Stimulated activated CD8-positive, alpha-beta memory T cell treated with anti-CD3 and anti-CD28 coated beads, Interleukin-4, amount 100 ng/mL, for 24 hours (primary cell): ENCODE measurements around the gene DGCR6L.
"Not testable (repeated sequence)": the region's sequence is repeated elsewhere in the genome, so short reads cannot be mapped to it uniquely, and the experiment has no call there.

Experiments
- DNase-seq: peaks from one replicate; pipeline ENCODE4 v3.0.0-alpha.2; 2020; ENCODE audit warnings: low read depth

The DGCR6L gene

DNA sequence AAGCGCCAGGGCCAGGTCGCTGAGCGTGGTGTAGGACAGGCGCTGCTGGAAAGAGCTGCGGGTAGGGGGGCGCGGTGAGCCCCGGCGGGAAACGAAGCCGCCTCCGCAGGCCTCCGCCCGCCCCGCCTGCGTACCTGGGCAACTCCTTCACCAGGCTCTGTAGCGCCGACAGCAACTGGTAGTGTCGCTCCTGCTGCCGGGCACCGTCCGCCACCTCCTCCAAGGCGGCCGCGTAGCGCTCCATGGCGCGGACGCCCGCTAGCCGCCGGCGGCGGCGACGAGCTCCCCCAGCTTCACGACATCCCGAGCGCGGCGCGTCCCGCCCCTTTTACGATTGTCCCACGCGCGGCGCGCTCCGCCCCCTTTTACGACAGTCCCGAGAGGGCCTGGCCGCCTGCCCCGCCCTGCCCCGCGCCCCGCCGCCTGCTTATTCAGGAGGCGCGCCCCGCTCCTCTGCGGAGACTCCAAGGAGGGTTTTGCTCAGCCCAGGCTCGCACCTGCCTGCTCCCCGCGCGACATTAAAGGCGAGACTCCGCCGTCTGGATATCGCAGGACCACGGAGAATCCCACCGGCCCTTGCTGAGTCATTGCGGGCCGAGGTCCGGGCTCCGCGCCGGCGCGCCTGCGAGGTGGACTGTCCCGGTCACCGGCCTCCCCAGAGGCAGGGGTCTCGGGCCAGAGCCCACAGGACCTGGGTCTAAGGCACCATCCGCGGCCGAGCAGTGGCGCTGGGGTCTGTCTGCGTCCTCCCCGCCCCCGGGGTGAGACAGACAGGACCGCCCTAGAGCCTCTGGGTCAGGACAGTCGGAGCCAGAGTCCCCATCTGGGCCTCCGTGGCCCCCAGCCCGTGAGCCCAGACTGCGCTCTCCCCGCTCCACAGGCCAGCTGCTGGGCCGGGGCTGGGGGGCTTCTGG is at the start of gene DGCR6L:
Gene DGCR6L (minus strand): TSS at position 316 of the 914 bp plus-strand sequence. CDS start 72 bp downstream, at position 244.
- DNase-seq = peak; percentile 95

DNA sequence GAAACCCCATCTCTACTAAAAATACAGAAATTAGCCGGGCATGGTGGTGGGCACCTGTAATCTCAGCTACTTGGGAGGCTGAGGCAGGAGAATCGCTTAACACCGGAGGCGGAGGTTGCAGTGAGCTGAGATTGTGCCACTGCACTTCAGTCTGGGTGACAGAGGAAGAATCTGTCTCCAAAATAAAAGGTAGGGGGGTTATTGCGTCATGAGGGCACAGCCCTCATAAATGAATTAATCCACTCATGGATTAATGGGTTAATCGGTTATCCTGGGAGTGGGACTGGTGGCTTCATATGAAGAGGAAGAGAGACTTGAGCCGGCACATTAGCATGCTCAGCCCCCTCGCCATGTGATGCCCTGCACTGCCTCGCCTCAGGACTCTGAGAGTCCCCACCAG is 49.0 kb upstream of the DGCR6L start:
- not testable (repeated sequence) for DNase-seq

- DNase-seq = not testable (repeated sequence)
Measured at GRCh38 chr22:20366841-20367240, 47.0 kb upstream of the DGCR6L start.

DNA sequence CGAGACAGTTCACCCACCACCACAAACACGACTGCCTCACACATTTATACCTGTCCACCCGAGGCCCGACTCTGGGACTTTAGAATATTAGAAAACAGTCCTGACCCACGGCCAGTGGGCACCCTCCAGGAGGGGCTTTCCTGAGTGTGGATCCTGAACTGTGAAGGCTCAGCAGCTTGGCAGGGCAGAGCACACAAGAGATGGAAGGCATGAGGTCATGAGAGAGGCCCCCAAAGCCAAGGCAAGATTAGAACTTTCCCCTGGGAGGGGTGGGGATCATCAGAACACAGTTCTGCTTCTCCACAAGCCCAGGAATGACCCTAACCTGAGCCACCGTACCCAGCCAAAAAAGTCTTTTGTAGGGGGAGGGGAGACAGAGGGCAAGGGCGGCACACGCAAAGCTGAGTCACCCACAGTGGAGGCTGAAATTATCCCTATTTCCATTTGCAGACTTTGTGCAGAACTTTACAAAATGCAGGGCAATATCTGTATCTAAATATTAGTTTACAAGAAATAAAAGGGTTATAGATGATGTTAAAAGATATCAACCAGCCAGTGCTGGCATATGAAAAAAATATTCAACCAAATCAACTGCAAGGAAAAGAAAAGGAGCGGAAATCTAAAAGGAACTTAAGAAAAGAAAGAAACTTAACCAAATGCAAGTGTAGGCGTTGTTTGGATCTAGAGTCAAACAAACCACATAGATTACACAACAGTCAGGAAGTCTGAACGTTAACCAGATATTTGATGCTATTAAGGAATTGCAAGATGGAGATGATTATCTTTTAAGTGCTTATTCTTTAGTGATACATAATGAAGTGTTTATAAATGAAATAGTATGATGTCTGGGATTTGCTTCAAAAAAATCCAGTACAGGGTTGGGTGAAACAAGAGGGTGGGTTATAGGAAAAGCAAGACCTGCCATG is 44.7 kb upstream of the DGCR6L start:
- not testable (repeated sequence) for DNase-seq

- DNase-seq = not testable (repeated sequence)
Measured at GRCh38 chr22:20362403-20362802, 42.5 kb upstream of the DGCR6L start.

- not testable (repeated sequence) for DNase-seq
Measured at GRCh38 chr22:20361752-20362229, 41.9 kb upstream of the DGCR6L start.

- DNase-seq = not testable (repeated sequence)
Measured at GRCh38 chr22:20360866-20361751, 41.2 kb upstream of the DGCR6L start.

DNA sequence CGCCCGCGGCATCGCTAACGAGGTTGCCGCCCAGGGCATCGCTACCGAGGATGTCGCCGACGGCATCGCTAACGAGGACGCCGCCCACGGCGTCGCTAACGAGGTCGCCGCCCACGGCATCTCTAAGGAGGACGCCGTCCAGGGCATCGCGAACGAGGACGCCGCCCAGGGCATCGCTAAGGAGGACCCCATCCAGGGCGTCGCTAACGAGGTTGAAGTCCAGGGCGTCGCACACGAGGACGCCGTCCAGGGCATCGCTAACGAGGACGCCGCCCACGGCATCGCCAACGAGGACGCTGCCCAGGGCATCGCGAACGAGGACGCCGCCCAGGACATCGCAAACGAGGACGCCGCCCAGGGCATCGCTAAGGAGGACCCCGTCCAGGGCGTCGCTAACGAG is 40.4 kb upstream of the DGCR6L start:
- not testable (repeated sequence) for DNase-seq

DNA sequence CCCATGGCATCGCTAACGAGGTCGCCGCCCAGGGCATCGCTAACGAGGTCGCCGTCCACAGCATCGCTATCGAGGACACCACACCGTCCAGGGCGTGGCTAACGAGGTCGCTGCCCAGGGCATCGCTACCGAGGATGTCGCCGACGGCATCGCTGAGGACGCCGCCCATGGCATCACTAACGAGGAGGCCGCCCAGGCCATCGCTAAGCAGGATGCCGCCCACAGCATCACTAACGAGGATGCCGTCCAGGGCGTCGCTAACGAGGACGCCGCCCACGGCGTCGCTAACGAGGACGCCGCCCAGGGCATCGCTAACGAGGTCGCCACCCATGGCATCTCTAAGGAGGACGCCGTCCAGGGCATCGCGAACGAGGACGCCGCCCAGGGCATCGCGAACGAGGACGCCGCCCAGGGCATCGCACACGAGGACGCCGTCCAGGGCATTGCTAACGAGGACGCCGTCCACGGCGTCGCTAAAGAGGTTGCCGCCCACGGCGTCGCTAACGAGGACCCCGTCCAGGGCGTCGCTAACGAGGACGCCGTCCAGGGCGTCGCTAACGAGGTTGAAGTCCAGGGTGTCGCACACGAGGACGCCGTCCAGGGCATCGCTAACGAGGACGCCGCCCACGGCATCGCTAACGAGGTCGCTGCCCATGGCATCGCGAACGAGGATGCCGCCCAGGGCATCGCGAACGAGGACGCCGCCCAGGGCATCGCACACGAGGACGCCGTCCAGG is 38.8 kb upstream of the DGCR6L start:
- not testable (repeated sequence) for DNase-seq

GRCh38 chr22:20357967-20358366 is 38.1 kb upstream of the DGCR6L start:
- not testable (repeated sequence) for DNase-seq

DNA sequence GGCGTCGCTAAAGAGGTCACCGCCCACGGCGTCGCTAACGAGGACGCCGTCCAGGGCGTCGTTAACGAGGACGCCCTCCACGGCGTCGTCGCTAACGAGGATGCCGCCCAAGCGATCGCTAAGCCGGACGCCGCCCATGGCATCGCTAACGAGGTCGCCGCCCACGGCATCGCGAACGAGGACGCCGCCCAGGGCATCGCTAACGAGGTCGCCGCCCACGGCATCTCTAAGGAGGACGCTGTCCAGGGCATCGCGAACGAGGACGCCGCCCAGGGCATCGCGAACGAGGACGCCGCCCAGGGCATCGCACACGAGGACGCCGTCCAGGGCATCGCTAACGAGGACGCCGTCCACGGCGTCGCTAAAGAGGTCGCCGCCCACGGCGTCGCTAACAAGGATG is 37.0 kb upstream of the DGCR6L start:
- not testable (repeated sequence) for DNase-seq

- DNase-seq = not testable (repeated sequence)
Measured at GRCh38 chr22:20355939-20356636, 36.2 kb upstream of the DGCR6L start.

DNA sequence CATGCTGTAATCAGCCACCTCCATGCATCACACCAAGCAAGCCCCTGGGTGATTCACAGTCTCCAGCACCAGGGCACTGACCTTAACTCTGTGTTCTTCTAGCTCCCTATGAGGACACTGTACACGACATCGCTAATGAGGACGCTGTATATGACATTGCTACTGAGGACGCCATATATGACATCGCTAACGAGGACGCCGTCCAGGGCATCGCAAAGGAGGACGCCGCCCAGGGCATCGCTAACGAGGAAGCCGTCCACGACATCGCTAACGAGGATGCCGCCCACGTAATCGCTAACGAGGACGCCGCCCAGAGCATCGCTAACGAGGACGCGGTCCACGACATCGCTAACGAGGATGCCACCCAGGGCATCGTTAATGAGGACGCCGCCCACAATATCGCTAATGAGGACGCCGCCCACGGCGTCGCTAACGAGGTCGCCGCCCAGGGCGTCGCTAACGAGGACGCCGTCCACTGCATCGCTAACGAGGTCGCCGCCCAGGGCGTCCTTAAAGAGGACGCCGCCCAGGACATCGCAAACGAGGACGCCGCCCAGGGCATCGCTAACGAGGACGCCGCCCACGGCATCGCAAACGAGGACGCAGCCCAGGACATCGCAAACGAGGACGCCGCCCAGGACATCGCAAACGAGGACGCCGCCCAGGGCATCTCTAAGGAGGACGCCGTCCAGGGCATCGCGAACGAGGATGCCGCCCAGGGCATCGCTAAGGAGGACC is 34.5 kb upstream of the DGCR6L start:
- DNase-seq = no peak

DNA sequence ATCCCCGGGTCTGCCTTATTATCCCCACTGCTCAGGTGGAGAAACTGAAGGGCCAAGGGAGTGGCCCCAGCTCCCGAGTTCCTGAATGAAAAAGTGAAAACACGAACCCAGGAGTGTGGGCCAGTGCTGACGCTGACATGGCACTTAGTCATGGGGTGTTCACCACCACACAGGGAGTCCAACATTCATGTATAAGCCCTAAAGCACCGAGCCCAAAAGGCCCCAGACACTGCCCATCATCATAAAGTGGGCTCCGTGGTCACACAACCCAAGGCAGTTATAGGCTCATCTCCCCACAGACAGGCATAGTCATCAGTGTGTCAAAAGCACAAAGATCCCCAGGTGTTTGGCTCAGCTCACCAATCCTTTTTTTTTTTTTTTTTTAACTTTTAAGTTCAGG is 32.7 kb upstream of the DGCR6L start:
- not testable (repeated sequence) for DNase-seq

- DNase-seq = not testable (repeated sequence)
Measured at GRCh38 chr22:20346553-20346952, 26.7 kb upstream of the DGCR6L start.

DNA sequence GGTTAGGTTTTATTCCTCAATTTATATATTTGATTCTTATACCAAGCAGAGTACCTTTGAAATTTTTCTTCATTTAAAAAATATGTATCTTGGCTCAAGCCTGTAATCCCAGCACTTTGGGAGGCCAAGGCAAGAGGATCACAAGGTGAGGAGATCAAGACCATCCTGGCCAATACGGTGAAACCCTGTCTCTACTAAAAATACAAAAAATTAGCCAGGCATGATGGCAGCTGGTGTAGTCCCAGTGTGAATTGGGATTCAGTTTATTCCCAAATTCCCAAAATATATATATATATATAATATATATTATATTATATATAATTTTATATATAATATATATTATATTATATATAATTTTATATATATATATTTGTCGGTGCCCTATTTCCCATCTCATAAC is 18.4 kb upstream of the DGCR6L start:
- DNase-seq = not testable (repeated sequence)

- not testable (repeated sequence) for DNase-seq
Measured at GRCh38 chr22:20337807-20338206, 17.9 kb upstream of the DGCR6L start.

- not testable (repeated sequence) for DNase-seq
Measured at GRCh38 chr22:20336561-20336960, 16.7 kb upstream of the DGCR6L start.

DNA sequence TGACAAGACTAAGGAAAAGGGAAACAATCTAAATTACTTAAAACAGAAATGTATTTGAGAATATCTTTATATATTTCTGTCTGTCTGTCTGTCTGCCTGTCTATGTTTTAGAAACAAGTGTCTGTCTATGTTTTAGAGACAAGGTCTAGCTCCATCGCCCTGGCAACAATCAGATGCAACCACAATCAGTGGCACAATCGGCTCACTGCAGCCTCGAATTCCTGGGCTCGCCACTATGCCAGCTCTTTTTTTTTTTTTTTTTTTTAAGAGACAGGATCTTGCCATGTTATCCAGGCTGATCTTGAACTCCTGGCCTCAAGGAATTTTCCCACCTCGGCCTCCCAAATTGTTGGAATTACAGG is 8.7 kb upstream of the DGCR6L start:
- not testable (repeated sequence) for DNase-seq
